ENCODE results near the gene SPDYE8.
"Not testable (repeated sequence)": the region's sequence is repeated elsewhere in the genome, so short reads cannot be mapped to it uniquely, and the experiment has no call there.

SPDYE8 gene, protein sequence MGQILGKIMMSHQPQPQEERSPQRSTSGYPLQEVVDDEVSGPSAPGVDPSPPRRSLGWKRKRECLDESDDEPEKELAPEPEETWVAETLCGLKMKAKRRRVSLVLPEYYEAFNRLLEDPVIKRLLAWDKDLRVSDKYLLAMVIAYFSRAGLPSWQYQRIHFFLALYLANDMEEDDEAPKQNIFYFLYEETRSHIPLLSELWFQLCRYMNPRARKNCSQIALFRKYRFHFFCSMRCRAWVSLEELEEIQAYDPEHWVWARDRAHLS

GRCh38 chr7:73029666-73030065 lies at the start of gene SPDYE8:
Gene SPDYE8, minus strand, starts transcription at chr7:73029766. Its CDS starts 1,800 bp downstream, at chr7:73027966.
- DNase-seq (ENCODE audit: low read depth in 2 of 2): not testable (repeated sequence)

DNA sequence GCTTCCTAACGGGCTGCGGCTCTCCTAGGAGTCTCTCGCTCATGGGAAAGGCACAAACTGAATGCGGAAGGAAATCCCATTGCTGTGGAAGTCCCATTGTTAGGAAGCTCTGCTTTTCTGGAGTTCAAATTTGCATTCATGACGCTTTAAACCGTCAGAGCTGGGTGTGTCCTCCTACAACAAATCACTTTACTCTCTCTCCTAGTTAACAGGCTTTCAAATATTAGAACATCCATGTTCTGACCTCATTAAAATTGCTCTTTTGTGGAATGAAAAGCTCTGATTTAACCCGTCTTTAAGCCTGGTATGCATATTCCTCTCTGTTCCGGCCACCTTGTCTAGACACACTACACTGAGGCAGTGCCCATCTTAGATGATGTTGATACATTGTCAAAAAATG lies 28.2 kb upstream of the SPDYE8 start, which contains the start of gene SPDYE11:
TSS of gene SPDYE11 (minus strand) at position 101 of the 400 bp plus-strand sequence. CDS start 1,800 bp downstream, outside the sequence.
- not testable (repeated sequence) for DNase-seq (ENCODE audit: low read depth in 2 of 2)

- not testable (repeated sequence) for DNase-seq (ENCODE audit: low read depth in 2 of 2)
These were observed 23.1 kb downstream of the SPDYE8 start for GRCh38 chr7:73006491-73006890.

DNA sequence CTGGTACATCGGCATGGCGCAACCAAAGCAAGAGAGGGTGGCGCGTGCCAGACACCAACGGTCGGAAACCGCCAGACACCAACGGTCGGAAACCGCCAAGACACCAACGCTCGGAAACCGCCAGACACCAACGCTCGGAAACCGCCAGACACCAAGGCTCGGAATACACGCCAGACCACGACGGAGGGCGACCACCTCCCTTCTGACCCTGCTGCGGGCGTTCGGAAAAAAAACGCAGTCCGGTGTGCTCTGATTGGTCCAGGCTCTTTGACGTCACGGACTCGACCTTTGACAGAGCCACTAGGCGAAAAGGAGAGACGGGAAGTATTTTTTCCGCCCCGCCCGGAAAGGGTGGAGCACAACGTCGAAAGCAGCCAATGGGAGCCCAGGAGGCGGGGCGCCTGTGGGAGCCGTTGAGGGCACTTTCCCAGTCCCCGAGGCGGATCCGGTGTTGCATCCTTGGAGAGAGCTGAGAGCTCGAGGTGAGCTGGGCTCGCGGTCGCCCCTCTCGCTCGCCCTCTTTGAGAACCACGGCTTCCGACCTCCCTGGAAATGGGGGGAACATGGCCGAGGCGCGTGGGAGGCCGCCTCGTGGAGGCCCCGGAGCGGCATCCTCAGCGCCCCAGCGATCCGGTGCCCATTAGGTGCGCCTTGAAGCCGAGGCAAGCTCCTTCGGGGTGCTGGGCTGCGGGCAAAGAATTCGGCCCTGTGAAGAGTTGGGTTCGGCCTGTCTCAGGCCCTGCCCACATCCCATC lies 23.7 kb downstream of the SPDYE8 start:
- DNase-seq (ENCODE audit: low read depth in 2 of 2): peak; percentile 62 to 78

DNA sequence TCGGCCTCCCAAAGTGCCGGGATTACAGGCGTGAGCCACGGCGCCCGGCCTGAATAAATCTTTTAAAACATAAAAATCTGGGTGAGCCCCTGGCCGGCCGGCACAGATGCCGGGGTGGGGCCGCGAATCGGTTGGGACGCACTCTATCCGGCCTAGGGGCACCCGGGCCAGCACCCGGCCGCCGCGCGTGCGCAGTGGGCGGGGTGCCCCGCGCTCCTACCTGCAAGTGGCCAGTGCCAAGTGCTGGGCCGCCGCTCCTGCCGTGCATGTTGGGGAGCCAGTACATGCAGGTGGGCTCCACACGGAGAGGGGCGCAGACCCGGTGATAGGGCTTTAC lies 24.2 kb downstream of the SPDYE8 start:
- DNase-seq (ENCODE audit: low read depth in 2 of 2): peak; percentile 25 to 43

- not testable (repeated sequence) for DNase-seq (ENCODE audit: low read depth in 2 of 2)
These were observed 31.6 kb downstream of the SPDYE8 start for GRCh38 chr7:72997887-72998468.

DNA sequence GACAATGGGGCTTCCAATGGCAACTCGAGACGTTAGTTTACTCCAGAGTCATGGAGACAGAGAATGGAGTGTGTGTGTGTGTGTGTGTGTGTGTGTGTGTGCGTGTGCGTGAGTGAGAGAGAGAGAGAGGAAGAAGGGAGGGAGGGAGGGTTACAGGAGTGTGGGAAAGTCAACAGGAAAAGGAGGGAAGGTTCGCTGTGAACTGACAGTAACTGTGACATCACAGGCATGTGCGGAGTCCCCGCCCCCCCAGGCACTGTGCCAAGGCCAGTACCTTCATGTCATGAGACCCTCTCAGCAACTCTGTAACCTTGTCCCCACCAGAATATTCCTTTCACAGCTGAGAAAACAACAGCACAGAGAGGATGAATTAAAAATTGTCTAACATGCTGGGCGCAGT lies 32.1 kb downstream of the SPDYE8 start:
- DNase-seq (ENCODE audit: low read depth in 2 of 2): not testable (repeated sequence)

GRCh38 chr7:72995484-72995883 lies 34.1 kb downstream of the SPDYE8 start:
- not testable (repeated sequence) for DNase-seq (ENCODE audit: low read depth in 2 of 2)

- not testable (repeated sequence) for DNase-seq (ENCODE audit: low read depth in 2 of 2)
These were observed 39.2 kb downstream of the SPDYE8 start for GRCh38 chr7:72990146-72990913.

GRCh38 chr7:72982084-72982483 lies 47.5 kb downstream of the SPDYE8 start:
- DNase-seq (ENCODE audit: low read depth in 2 of 2): not testable (repeated sequence)

GRCh38 chr7:72980382-72980781 lies 49.2 kb downstream of the SPDYE8 start:
- DNase-seq (ENCODE audit: low read depth in 2 of 2): not testable (repeated sequence)

- DNase-seq (ENCODE audit: low read depth in 2 of 2): not testable (repeated sequence)
These were observed 53.1 kb downstream of the SPDYE8 start for GRCh38 chr7:72976434-72976833.

DNA sequence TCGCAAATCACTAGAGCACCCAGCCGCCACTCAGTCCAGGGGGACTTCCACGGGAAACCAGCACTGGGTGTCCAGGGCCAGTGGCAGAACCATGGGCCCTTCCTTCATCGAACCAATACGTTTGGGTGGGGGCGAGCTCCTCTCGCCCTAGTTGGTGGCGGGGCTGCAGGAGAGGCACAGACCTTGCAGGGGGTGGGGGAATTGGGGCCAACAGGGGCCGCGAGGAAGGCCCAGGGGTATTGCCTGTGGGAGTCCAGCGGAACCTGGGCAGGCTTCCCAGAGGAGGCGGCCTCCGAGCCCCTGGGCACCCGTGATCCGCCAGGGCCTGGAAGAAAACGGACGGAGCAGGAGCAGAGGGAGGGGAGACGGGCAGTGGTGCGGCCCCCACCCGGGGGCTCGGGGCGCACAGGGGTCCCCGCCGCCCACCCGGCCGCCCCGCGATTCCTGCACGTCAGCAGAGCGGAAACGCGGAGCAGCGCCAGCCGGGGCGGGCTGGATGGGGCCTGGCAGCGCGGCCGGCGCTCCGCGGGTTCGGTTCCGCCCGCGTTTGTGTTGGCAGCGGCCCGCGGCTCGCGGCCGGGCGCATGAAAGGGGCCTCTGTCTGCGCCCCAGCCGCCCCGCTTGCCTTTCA lies 53.8 kb downstream of the SPDYE8 start:
- DNase-seq (ENCODE audit: low read depth in 2 of 2): not testable (repeated sequence)

- DNase-seq (ENCODE audit: low read depth in 2 of 2): not testable (repeated sequence)
These were observed 54.8 kb downstream of the SPDYE8 start for GRCh38 chr7:72974781-72975180.

- DNase-seq (ENCODE audit: low read depth in 2 of 2): not testable (repeated sequence)
These were observed 58.1 kb downstream of the SPDYE8 start for GRCh38 chr7:72971505-72971904.
